ENCODE results near the gene GCK.

GCK gene

GRCh38 chr7:44116789-44117666, 72.2 kb downstream of the GCK start:
- peaks cover 6 to 98% (median 63%) of the 10 kb centered on the region in 3 donors for H3K36me3 ChIP-seq
- peaks cover 0 to 38% (median 32%) of the 10 kb centered on the region in 4 donors for H3K4me1 ChIP-seq
- H3K27me3 ChIP-seq = no peaks in the 10 kb centered on the region
- TF ChIP-seq CTCF (IDR thresholded peaks at IDR 0.05) = no peak
- intact Hi-C loops (cut with DNase I; ENCODE audit: low total_unique reads) = loop anchor here (5.0 kb wide), 1 partner anchor 40 kb away; no protein-coding TSS in a partner anchor
- no peak overlapping the region for H3K4me3 ChIP-seq
- DNase-seq = no peak
- H3K9me3 ChIP-seq = no peaks in the 10 kb centered on the region
- no peak overlapping the region for H3K27ac ChIP-seq

GRCh38 chr7:44116087-44116788, 73.0 kb downstream of the GCK start:
- peaks cover 12 to 100% (median 68%) of the 10 kb centered on the region in 3 donors for H3K36me3 ChIP-seq
- H3K4me3 ChIP-seq = no peak overlapping the region
- no peak for TF ChIP-seq CTCF (IDR thresholded peaks at IDR 0.05)
- H3K27ac ChIP-seq = peak overlapping the region; percentile 98 to 100
- no peak for DNase-seq
- intact Hi-C loops (cut with DNase I; ENCODE audit: low total_unique reads) = loop anchor here (5.0 kb wide), 1 partner anchor 39 kb away; no protein-coding TSS in a partner anchor
- H3K9me3 ChIP-seq = no peaks in the 10 kb centered on the region
- H3K4me1 ChIP-seq = peaks cover 0 to 38% (median 33%) of the 10 kb centered on the region in 4 donors
- no peaks in the 10 kb centered on the region for H3K27me3 ChIP-seq

GRCh38 chr7:44114586-44115310, 74.5 kb downstream of the GCK start:
- DNase-seq = peak in 1 of 2 donors; percentile 77
- intact Hi-C loops (cut with DNase I; ENCODE audit: low total_unique reads) = loop anchor here (5.0 kb wide), 1 partner anchor 37 kb away; no protein-coding TSS in a partner anchor
- no peak for TF ChIP-seq CTCF (IDR thresholded peaks at IDR 0.05)
- Histone ChIP-seq H3K4me1 (peaks cover 0 to 48% (median 45%) of the 10 kb centered on the region in 4 donors), H3K4me3 (no peak overlapping the region), H3K9me3 (no peaks in the 10 kb centered on the region), H3K36me3 (peaks cover 24 to 100% (median 75%) of the 10 kb centered on the region in 3 donors), H3K27ac (peak overlapping the region; percentile 98 to 100), H3K27me3 (no peaks in the 10 kb centered on the region)

- Histone ChIP-seq H3K36me3 (peaks cover 31 to 100% (median 84%) of the 10 kb centered on the region in 3 donors), H3K27me3 (no peaks in the 10 kb centered on the region), H3K27ac (peak overlapping the region; percentile 98 to 100), H3K4me3 (no peak overlapping the region), H3K4me1 (peaks cover under 1 to 57% (median 54%) of the 10 kb centered on the region in 4 donors), H3K9me3 (no peaks in the 10 kb centered on the region)
- no peak for TF ChIP-seq CTCF (IDR thresholded peaks at IDR 0.05)
- intact Hi-C loops (cut with DNase I; ENCODE audit: low total_unique reads) = no loop called here
- DNase-seq = no peak
Measured at GRCh38 chr7:44113764-44114354, 75.4 kb downstream of the GCK start.

Measured in tibial artery (tissue), 4 donors.